GM19025 (cell line): ENCODE measurements around the gene CLIC6.
"Not testable (repeated sequence)": the region's sequence is repeated elsewhere in the genome, so short reads cannot be mapped to it uniquely, and the experiment has no call there.

Experiments
- ATAC-seq: cut with Tn5 transposase; IDR thresholded peaks from one replicate; pipeline ENCODE4 v1.9.1; 2021; ENCODE audit warnings: mild to moderate bottlenecking, low read depth, moderate library complexity; ENCODE audit not compliant: unreplicated experiment

The CLIC6 gene

GRCh38 chr21:34650861-34651431 is 17.8 kb upstream of the CLIC6 start:
- no peak for ATAC-seq

GRCh38 chr21:34651642-34652041 is 17.2 kb upstream of the CLIC6 start:
- no peak for ATAC-seq

GRCh38 chr21:34653522-34653921 is 15.3 kb upstream of the CLIC6 start:
- ATAC-seq, result no peak

GRCh38 chr21:34661848-34662247 is 6.9 kb upstream of the CLIC6 start:
- ATAC-seq, result no peak

- ATAC-seq, result no peak
These were observed 1.0 kb upstream of the CLIC6 start for GRCh38 chr21:34667761-34668160.

GRCh38 chr21:34669149-34669879 is 520 bp downstream of the CLIC6 start:
- ATAC-seq, result no peak

- ATAC-seq, result not testable (repeated sequence)
These were observed 1.1 kb downstream of the CLIC6 start for GRCh38 chr21:34669880-34670219.

GRCh38 chr21:34670220-34670961 is 1.6 kb downstream of the CLIC6 start:
- no peak for ATAC-seq

- ATAC-seq, result no peak
These were observed 2.2 kb downstream of the CLIC6 start for GRCh38 chr21:34670962-34671348.

GRCh38 chr21:34671462-34671861 is 2.7 kb downstream of the CLIC6 start:
- ATAC-seq, result no peak

GRCh38 chr21:34671891-34672290 is 3.1 kb downstream of the CLIC6 start:
- no peak for ATAC-seq

GRCh38 chr21:34673006-34673405 is 4.2 kb downstream of the CLIC6 start:
- ATAC-seq, result no peak

- ATAC-seq, result no peak
These were observed 5.7 kb downstream of the CLIC6 start for GRCh38 chr21:34674468-34674867.

- ATAC-seq, result no peak
These were observed 7.1 kb downstream of the CLIC6 start for GRCh38 chr21:34675871-34676270.

GRCh38 chr21:34679051-34679450 is 10.3 kb downstream of the CLIC6 start:
- ATAC-seq, result no peak

- ATAC-seq, result no peak
These were observed 15.5 kb downstream of the CLIC6 start for GRCh38 chr21:34684174-34684876.

GRCh38 chr21:34687065-34687464 is 18.3 kb downstream of the CLIC6 start:
- ATAC-seq, result no peak

- no peak for ATAC-seq
These were observed 19.0 kb downstream of the CLIC6 start for GRCh38 chr21:34687745-34688144.

- ATAC-seq, result no peak
These were observed 19.4 kb downstream of the CLIC6 start for GRCh38 chr21:34688145-34688544.

- no peak for ATAC-seq
These were observed 19.9 kb downstream of the CLIC6 start for GRCh38 chr21:34688715-34689114.
